Stimulated activated naive CD8-positive, alpha-beta T cell treated with anti-CD3 and anti-CD28 coated beads, Interleukin-15, amount 100 ng/mL, for 72 hours (primary cell): ENCODE measurements around the gene CLCN4.

Experiments used
- ATAC-seq: fragments of 150-1000 bp; cut with Tn5 transposase; 2 replicates; pipeline ENCODE4 v1.10.0; 2021; ENCODE audit warnings: mild to moderate bottlenecking, moderate library complexity
- DNase-seq, 2 donors: peaks; one replicate each; pipeline ENCODE4 v3.0.0; 2021 to 2022
- H3K27ac Mint-ChIP-seq, 2 donors: one replicate each; pipeline ENCODE4 v1.8.0; 2022; ENCODE audit warnings: mild to moderate bottlenecking in 2 of 2, mixed read lengths in 2 of 2, moderate library complexity in 2 of 2
- H3K27me3 Mint-ChIP-seq: one replicate; pipeline ENCODE4 v1.8.0; 2022; ENCODE audit warnings: mixed read lengths
- H3K4me1 Mint-ChIP-seq: one replicate; pipeline ENCODE4 v1.8.0; 2022; ENCODE audit warnings: mild to moderate bottlenecking, mixed read lengths
- H3K4me3 Mint-ChIP-seq, 2 donors: one replicate each; pipeline ENCODE4 v1.8.0; 2022; ENCODE audit warnings: mild to moderate bottlenecking in 2 of 2, mixed read lengths in 2 of 2, moderate library complexity in 1 of 2
- H3K9me3 Mint-ChIP-seq, 2 donors: one replicate each; pipeline ENCODE4 v1.8.0; 2022; ENCODE audit warnings: mixed read lengths in 2 of 2

CLCN4 gene

GRCh38 chrX:10171249-10171648 is 14.5 kb downstream of the CLCN4 start:
- ATAC-seq (no peak), DNase-seq (no peak)
- H3K27me3 Mint-ChIP-seq: peaks cover 23% of the 10 kb centered on the region
- peaks cover 25% of the 10 kb centered on the region for H3K4me1 Mint-ChIP-seq
- H3K9me3 Mint-ChIP-seq: no peaks in the 10 kb centered on the region
- no peak overlapping the region for H3K4me3 Mint-ChIP-seq
- no peak overlapping the region for H3K27ac Mint-ChIP-seq

- Mint-ChIP-seq H3K27me3 (peaks cover 33% of the 10 kb centered on the region), H3K9me3 (no peaks in the 10 kb centered on the region), H3K4me3 (no peak overlapping the region), H3K27ac (no peak overlapping the region), H3K4me1 (peaks cover 14% of the 10 kb centered on the region)
- no peak for DNase-seq
- no peak for ATAC-seq
Measured at GRCh38 chrX:10172877-10173276, 16.1 kb downstream of the CLCN4 start.

GRCh38 chrX:10173331-10173900 is 16.6 kb downstream of the CLCN4 start:
- H3K27me3 Mint-ChIP-seq: peaks cover 33% of the 10 kb centered on the region
- no peaks in the 10 kb centered on the region for H3K9me3 Mint-ChIP-seq
- peaks cover 13% of the 10 kb centered on the region for H3K4me1 Mint-ChIP-seq
- ATAC-seq (no peak), DNase-seq (no peak)
- H3K27ac Mint-ChIP-seq: no peak overlapping the region
- no peak overlapping the region for H3K4me3 Mint-ChIP-seq

GRCh38 chrX:10174051-10174450 is 17.3 kb downstream of the CLCN4 start:
- Mint-ChIP-seq H3K4me1 (peaks cover 13% of the 10 kb centered on the region), H3K4me3 (no peak overlapping the region), H3K27me3 (peaks cover 30% of the 10 kb centered on the region), H3K27ac (no peak overlapping the region), H3K9me3 (no peaks in the 10 kb centered on the region)
- no peak for ATAC-seq
- no peak for DNase-seq

- Mint-ChIP-seq H3K4me1 (peaks cover 13% of the 10 kb centered on the region), H3K9me3 (no peaks in the 10 kb centered on the region), H3K4me3 (no peak overlapping the region), H3K27ac (no peak overlapping the region), H3K27me3 (peaks cover 33% of the 10 kb centered on the region)
- ATAC-seq (no peak), DNase-seq (no peak)
Measured at GRCh38 chrX:10174810-10175209, 18.0 kb downstream of the CLCN4 start.

- Mint-ChIP-seq H3K27me3 (peaks cover 33% of the 10 kb centered on the region), H3K27ac (no peak overlapping the region), H3K4me1 (peaks cover 13% of the 10 kb centered on the region), H3K4me3 (no peak overlapping the region), H3K9me3 (no peaks in the 10 kb centered on the region)
- ATAC-seq: no peak
- no peak for DNase-seq
Measured at GRCh38 chrX:10175319-10175871, 18.6 kb downstream of the CLCN4 start.

- Mint-ChIP-seq H3K4me3 (no peak overlapping the region), H3K27me3 (peaks cover 33% of the 10 kb centered on the region), H3K27ac (peak overlapping the region in 1 of 2 donors; percentile 48), H3K9me3 (no peaks in the 10 kb centered on the region), H3K4me1 (peaks cover 13% of the 10 kb centered on the region)
- ATAC-seq: peak; percentile 53
- no peak for DNase-seq
Measured at GRCh38 chrX:10176121-10177003, 19.6 kb downstream of the CLCN4 start.

- Mint-ChIP-seq H3K4me1 (peaks cover 13% of the 10 kb centered on the region), H3K4me3 (no peak overlapping the region), H3K27ac (no peak overlapping the region), H3K9me3 (no peaks in the 10 kb centered on the region), H3K27me3 (peaks cover 33% of the 10 kb centered on the region)
- no peak for ATAC-seq
- no peak for DNase-seq
Measured at GRCh38 chrX:10177004-10177396, 20.2 kb downstream of the CLCN4 start.

GRCh38 chrX:10177601-10178000 is 20.8 kb downstream of the CLCN4 start:
- no peak for ATAC-seq
- H3K4me3 Mint-ChIP-seq: no peak overlapping the region
- peaks cover 13% of the 10 kb centered on the region for H3K4me1 Mint-ChIP-seq
- peaks cover 33% of the 10 kb centered on the region for H3K27me3 Mint-ChIP-seq
- DNase-seq: no peak
- no peaks in the 10 kb centered on the region for H3K9me3 Mint-ChIP-seq
- H3K27ac Mint-ChIP-seq: no peak overlapping the region

GRCh38 chrX:10178866-10179463 is 22.2 kb downstream of the CLCN4 start:
- H3K4me3 Mint-ChIP-seq: no peak overlapping the region
- H3K27me3 Mint-ChIP-seq: peaks cover 43% of the 10 kb centered on the region
- ATAC-seq (no peak), DNase-seq (no peak)
- no peaks in the 10 kb centered on the region for H3K9me3 Mint-ChIP-seq
- peak overlapping the region in 1 of 2 donors; percentile 13 for H3K27ac Mint-ChIP-seq
- H3K4me1 Mint-ChIP-seq: peaks cover 13% of the 10 kb centered on the region

- H3K4me1 Mint-ChIP-seq: no peaks in the 10 kb centered on the region
- H3K9me3 Mint-ChIP-seq: no peaks in the 10 kb centered on the region
- DNase-seq: no peak
- no peak for ATAC-seq
- no peak overlapping the region for H3K4me3 Mint-ChIP-seq
- peaks cover 47% of the 10 kb centered on the region for H3K27me3 Mint-ChIP-seq
- no peak overlapping the region for H3K27ac Mint-ChIP-seq
Measured at GRCh38 chrX:10183760-10184159, 27.0 kb downstream of the CLCN4 start.

- no peaks in the 10 kb centered on the region for H3K4me1 Mint-ChIP-seq
- no peak overlapping the region for H3K27ac Mint-ChIP-seq
- ATAC-seq (no peak), DNase-seq (no peak)
- no peaks in the 10 kb centered on the region for H3K9me3 Mint-ChIP-seq
- H3K4me3 Mint-ChIP-seq: no peak overlapping the region
- H3K27me3 Mint-ChIP-seq: peaks cover 40% of the 10 kb centered on the region
Measured at GRCh38 chrX:10184411-10184810, 27.6 kb downstream of the CLCN4 start.

GRCh38 chrX:10186355-10186754 is 29.6 kb downstream of the CLCN4 start:
- H3K27ac Mint-ChIP-seq: no peak overlapping the region
- H3K4me1 Mint-ChIP-seq: no peaks in the 10 kb centered on the region
- H3K4me3 Mint-ChIP-seq: no peak overlapping the region
- no peak for DNase-seq
- no peaks in the 10 kb centered on the region for H3K9me3 Mint-ChIP-seq
- no peak for ATAC-seq
- peaks cover 39% of the 10 kb centered on the region for H3K27me3 Mint-ChIP-seq

GRCh38 chrX:10187421-10187820 is 30.6 kb downstream of the CLCN4 start:
- Mint-ChIP-seq H3K4me3 (no peak overlapping the region), H3K27me3 (peaks cover 39% of the 10 kb centered on the region), H3K9me3 (no peaks in the 10 kb centered on the region), H3K27ac (no peak overlapping the region), H3K4me1 (no peaks in the 10 kb centered on the region)
- no peak for ATAC-seq
- no peak for DNase-seq

- H3K4me1 Mint-ChIP-seq: no peaks in the 10 kb centered on the region
- no peak overlapping the region for H3K4me3 Mint-ChIP-seq
- ATAC-seq (peak; percentile 83), DNase-seq (peak; percentile 60 to 62)
- peaks cover 23% of the 10 kb centered on the region for H3K27me3 Mint-ChIP-seq
- H3K27ac Mint-ChIP-seq: no peak overlapping the region
- H3K9me3 Mint-ChIP-seq: no peaks in the 10 kb centered on the region
Measured at GRCh38 chrX:10189317-10190268, 32.8 kb downstream of the CLCN4 start.
